Measurements from ENCODE around the gene EBI3.
"Not testable (repeated sequence)": the region's sequence is repeated elsewhere in the genome, so short reads cannot be mapped to it uniquely, and the experiment has no call there.

Gene EBI3

DNA sequence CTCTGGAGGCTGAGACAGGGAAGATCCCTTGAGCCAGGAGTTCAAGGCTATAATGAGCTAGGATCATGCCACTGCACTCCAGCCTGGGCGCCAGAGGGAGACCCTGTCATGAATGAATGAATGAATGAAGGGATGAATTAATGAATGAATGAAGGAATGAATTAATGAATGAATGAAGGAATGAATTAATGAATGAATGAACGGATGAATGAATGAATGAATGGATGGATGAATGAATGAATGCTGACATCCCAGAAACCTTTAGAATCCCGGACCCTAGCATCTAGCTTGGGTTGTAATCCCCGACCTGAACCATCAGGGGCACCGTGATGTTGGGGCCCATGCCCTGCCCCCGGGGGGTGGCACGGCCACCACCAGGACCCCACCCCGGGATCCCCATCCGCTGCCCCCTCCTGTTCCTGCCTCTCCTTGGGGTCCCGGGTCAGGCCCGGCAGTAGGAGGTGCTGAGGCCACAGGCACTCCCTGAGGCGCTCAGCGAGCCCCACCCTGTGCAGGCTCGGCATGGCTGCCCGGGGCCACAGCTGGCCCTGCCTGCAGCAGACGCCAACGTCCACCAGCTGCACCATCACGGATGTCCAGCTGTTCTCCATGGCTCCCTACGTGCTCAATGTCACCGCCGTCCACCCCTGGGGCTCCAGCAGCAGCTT is 3.4 kb downstream of the EBI3 start:
- TF ChIP-seq, protein P1, sequence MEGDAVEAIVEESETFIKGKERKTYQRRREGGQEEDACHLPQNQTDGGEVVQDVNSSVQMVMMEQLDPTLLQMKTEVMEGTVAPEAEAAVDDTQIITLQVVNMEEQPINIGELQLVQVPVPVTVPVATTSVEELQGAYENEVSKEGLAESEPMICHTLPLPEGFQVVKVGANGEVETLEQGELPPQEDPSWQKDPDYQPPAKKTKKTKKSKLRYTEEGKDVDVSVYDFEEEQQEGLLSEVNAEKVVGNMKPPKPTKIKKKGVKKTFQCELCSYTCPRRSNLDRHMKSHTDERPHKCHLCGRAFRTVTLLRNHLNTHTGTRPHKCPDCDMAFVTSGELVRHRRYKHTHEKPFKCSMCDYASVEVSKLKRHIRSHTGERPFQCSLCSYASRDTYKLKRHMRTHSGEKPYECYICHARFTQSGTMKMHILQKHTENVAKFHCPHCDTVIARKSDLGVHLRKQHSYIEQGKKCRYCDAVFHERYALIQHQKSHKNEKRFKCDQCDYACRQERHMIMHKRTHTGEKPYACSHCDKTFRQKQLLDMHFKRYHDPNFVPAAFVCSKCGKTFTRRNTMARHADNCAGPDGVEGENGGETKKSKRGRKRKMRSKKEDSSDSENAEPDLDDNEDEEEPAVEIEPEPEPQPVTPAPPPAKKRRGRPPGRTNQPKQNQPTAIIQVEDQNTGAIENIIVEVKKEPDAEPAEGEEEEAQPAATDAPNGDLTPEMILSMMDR (IDR thresholded peaks at IDR 0.05; ENCODE audit: insufficient read depth, low read length, missing control alignments) = no peak
- no peak for DNase-seq (ENCODE audit: low read depth, low spot score)
- no peak overlapping the region for H3K4me3 ChIP-seq (ENCODE audit: low read depth, low read length)
- POLR2A ChIA-PET = no interaction called here
- CTCF ChIA-PET = interaction anchor here (0.7 to 5.0 kb wide), 3 partner anchors 10 to 24 kb away, joined by 3 to 31 read pairs (median 24); no protein-coding TSS in a partner anchor

DNA sequence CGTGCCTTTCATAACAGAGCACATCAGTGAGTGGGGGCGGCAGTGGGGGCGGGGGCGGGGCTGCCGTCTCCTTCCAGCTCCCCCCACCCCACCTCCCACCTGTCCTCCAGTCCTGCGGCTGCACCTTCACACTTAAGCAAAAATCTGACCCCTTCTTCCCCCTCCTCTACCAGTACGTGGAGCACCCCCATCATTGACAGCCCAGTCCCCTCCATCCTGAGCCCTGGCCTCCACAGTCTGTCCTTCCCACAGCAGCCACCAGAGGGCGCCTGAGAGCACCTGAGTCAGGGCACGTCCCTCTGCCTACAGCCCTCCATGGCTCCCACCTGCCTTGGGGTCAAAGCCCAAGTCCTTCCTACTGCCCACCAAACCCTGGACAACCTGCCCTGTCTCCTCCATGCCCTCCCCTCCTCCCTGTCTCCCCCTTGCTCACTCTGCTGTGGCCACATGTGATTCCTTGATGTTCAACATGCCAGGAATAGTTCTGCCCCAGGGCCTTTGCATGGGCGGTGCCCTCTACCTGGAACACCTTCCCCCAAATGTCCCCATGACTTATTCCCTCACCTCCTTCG is 4.0 kb downstream of the EBI3 start:
- no peak for DNase-seq (ENCODE audit: low read depth, low spot score)
- POLR2A ChIA-PET = no interaction called here
- TF ChIP-seq, protein P1 (IDR thresholded peaks at IDR 0.05; ENCODE audit: insufficient read depth, low read length, missing control alignments) = peak; percentile 78
- CTCF ChIA-PET = interaction anchor here (0.7 to 5.0 kb wide), 7 partner anchors 10 to 171 kb away, joined by 3 to 31 read pairs (median 4); no protein-coding TSS in a partner anchor
- no peak overlapping the region for H3K4me3 ChIP-seq (ENCODE audit: low read depth, low read length)

DNA sequence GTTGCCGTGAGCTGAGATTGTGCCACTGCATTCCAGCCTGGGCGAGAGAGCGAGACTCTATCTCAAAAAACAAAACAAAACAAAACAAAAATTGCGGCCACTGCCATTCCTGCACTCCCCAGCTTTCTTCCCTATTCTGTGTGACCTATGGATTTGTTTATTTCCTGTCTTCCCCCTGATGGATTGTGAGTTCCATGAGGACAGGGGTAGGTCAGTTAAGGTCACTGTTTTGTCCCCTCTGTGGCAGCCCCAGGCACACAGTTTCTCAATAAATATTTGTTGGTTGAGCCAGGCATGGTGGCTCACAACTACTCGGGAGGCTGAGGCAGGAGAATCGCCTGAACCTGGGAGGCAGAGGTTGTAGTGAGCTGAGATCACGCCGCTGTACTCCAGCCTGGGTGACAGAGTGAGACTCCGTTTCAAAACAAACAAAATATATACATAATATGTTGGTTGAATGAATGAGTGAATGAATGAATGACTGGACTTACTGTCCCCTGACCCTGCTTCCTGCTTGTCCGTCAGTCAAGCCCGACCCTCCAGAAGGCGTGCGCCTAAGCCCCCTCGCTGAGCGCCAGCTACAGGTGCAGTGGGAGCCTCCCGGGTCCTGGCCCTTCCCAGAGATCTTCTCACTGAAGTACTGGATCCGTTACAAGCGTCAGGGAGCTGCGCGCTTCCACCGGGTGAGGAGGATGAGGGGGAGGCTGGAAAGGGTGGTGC is 5.0 kb downstream of the EBI3 start:
- TF ChIP-seq, protein P1 (IDR thresholded peaks at IDR 0.05; ENCODE audit: insufficient read depth, low read length, missing control alignments) = no peak
- POLR2A ChIA-PET = no interaction called here
- CTCF ChIA-PET = interaction anchor here (0.7 to 5.0 kb wide), 7 partner anchors 9 to 170 kb away, joined by 3 to 31 read pairs (median 4); partner anchors contain the start of gene YJU2
- H3K4me3 ChIP-seq (ENCODE audit: low read depth, low read length) = no peak overlapping the region
- DNase-seq (ENCODE audit: low read depth, low spot score) = no peak

DNA sequence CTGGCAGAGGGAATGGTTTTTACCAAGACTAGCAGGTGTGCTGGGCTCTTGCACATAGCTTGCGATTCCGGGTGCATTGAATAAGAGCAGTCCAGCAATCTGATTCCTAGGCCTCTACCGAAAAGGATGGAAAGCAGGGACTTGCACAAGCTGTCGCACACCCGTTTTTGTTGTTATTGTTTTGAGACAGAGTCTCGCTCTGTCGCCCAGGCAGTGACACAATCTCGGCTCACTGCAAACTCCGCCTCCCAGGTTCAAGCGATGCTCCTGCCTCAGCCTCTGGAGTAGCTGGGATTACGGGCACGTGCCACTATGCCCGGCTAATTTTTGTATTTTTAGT is 5.5 kb downstream of the EBI3 start:
- ChIA-PET CTCF (interaction anchor here (0.9 to 4.4 kb wide), 3 partner anchors 8 to 13 kb away, joined by 3 to 31 read pairs (median 4); partner anchors contain the start of gene YJU2), POLR2A (no interaction called here)
- no peak overlapping the region for H3K4me3 ChIP-seq (ENCODE audit: low read depth, low read length)
- TF ChIP-seq, protein P1 (IDR thresholded peaks at IDR 0.05; ENCODE audit: insufficient read depth, low read length, missing control alignments) = no peak
- DNase-seq (ENCODE audit: low read depth, low spot score) = no peak

DNA sequence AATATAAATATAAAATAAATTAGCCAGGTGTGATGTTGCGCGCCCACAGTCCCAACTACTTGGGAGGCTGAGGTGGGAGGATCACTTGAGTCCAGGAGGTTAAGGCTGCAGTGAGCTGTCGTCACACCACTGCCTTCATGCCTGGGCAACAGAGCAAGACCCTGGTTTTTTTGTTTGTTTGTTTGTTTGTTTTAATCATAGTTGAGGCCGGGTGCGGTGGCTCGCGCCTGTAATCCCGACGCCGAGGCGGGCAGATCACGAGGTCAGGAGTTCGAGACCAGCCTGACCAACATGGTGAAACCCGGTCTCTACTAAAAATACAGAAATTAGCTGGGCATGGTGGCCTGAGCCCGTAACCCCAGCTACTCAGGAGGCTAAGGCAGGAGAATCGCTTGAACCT is 8.2 kb downstream of the EBI3 start:
- POLR2A ChIA-PET = interaction anchor here (1.2 kb wide), 1 partner anchor 9 kb away, joined by 4 read pairs; the partner anchor contains the start of gene YJU2
- H3K4me3 ChIP-seq (ENCODE audit: low read depth, low read length); DNase-seq (ENCODE audit: low read depth, low spot score); CTCF ChIA-PET: not testable (repeated sequence)

DNA sequence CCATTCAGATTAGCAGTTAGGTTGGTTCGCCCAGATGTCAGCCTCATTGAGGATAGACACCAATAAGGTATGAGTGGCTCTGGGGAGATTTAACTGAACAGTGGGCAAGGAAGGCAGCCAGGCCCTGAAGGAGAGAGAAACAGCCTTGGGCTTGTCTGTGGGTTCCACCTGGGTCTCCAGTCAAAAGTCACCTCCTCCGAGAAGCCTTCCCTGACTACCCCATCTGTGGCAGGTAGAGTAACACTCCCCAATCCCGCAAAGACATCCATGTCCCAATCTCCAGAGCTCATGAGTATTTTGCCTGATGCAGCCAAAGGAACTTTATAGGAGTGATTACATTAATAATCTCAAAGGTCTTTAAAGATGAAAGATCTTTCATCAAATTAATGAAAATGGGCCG is 9.5 kb downstream of the EBI3 start:
- POLR2A ChIA-PET = no interaction called here
- no peak for DNase-seq (ENCODE audit: low read depth, low spot score)
- CTCF ChIA-PET = no interaction called here
- H3K4me3 ChIP-seq (ENCODE audit: low read depth, low read length) = no peak overlapping the region
- TF ChIP-seq, protein P1 (IDR thresholded peaks at IDR 0.05; ENCODE audit: insufficient read depth, low read length, missing control alignments) = no peak

Data from AG04449 (cell line).